SK-N-MC (cell line): ENCODE measurements around the gene ZBTB38.

Experiments
- EZH2 ChIP-seq: fragments of 200-600 bp; sonication (generic); IDR thresholded peaks from one replicate; pipeline ENCODE4 v1.6.1; 2017; ENCODE audit warnings: antibody characterized with exemption
- POLR2AphosphoS5 ChIP-seq: IDR thresholded peaks from 2 replicates; pipeline ENCODE4 v1.6.1; 2012; ENCODE audit warnings: mild to moderate bottlenecking, low read depth, low read length, borderline replicate concordance

DNA sequence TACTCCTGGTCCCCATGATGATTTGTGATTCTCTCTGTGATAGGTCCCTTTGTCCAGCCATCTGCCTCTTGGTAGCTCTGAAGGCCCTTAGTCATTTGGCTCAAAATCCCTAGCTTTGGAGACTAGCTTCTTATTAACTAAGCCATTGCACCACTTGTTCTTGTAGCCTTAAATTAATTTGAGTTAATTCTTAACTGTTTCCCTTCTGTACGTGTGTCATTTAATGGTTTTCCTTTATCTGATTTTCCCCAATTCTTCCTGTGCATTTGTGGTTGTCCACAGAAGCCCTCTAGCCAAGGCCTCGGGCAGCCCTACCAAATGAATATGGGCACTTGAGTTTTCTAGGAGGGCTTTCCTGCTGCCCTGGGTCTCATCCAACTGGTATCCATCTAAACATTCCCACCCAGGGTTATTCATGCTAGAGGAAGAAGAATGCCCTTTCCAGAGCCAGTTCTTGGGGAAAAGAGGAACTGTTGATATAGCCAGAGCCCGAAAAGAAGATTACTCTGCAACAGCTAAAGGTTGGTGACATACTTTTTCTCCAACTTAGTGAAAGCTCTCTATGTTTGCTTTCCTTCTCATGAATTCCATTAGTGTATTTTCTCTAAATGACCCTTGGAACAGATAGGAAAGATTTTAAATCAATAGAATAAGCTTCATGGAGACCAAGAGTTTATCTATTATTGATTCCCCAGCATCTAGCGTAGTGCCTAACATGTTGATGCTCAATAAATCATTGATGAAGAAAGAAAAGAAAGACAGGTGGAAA, 44.2 kb upstream of the ZBTB38 start:
- TF ChIP-seq EZH2 (no peak), POLR2AphosphoS5 (no peak)
